SU-DHL-6 (cell line): ENCODE measurements around the gene RARB.

Experiments
- H2AFZ ChIP-seq: fragments of 200-600 bp; sonication (generic); 2 replicates; pipeline ENCODE4 v1.6.1; 2014; ENCODE audit warnings: low read depth, mild to moderate bottlenecking, moderate library complexity, mixed read lengths, antibody characterized with exemption, low read length; ENCODE audit not compliant: severe bottlenecking
- H3F3A ChIP-seq: fragments of 200-600 bp; shearing (Covaris generic); 2 replicates; pipeline ENCODE4 v1.6.0; 2016; ENCODE audit warnings: antibody characterized with exemption, mild to moderate bottlenecking; ENCODE audit not compliant: insufficient read depth
- H3K27ac ChIP-seq: fragments of 200-600 bp; sonication (generic); 2 replicates; pipeline ENCODE4 v1.5.1; 2016; ENCODE audit warnings: low read depth, mild to moderate bottlenecking, low read length, moderate library complexity, mixed read lengths
- H3K27me3 ChIP-seq: fragments of 200-600 bp; sonication (generic), shearing (Covaris generic); 2 replicates; pipeline ENCODE4 v1.6.0; 2014; ENCODE audit warnings: mild to moderate bottlenecking, low read length
- H3K36me3 ChIP-seq: fragments of 200-600 bp; sonication (generic); 2 replicates; pipeline ENCODE4 v1.6.1; 2014; ENCODE audit warnings: mild to moderate bottlenecking, low read length, mixed read lengths
- H3K4me2 ChIP-seq: fragments of 300-600, 200-600 bp; shearing (Covaris generic), sonication (generic); 2 replicates; pipeline ENCODE4 v1.6.0; 2014; ENCODE audit warnings: low read length, low read depth, mild to moderate bottlenecking; ENCODE audit not compliant: poor library complexity, severe bottlenecking
- H3K4me3 ChIP-seq: fragments of 200-600 bp; sonication (generic); 2 replicates; pipeline ENCODE4 v1.5.1; 2014; ENCODE audit warnings: antibody characterized with exemption, low read length, mild to moderate bottlenecking, mixed read lengths; ENCODE audit not compliant: insufficient read depth, poor library complexity, severe bottlenecking
- H3K79me2 ChIP-seq: fragments of 200-600 bp; sonication (generic); 2 replicates; pipeline ENCODE4 v1.6.1; 2014; ENCODE audit warnings: mild to moderate bottlenecking, low read length, moderate library complexity; ENCODE audit not compliant: insufficient read depth
- H3K9ac ChIP-seq: fragments of 200-600 bp; sonication (generic); 2 replicates; pipeline ENCODE4 v1.7.0; 2014; ENCODE audit warnings: mild to moderate bottlenecking, low read length
- H3K9me2 ChIP-seq: fragments of 200-600 bp; sonication (generic); replicated peaks from 2 replicates; pipeline ENCODE4 v1.6.1; 2014; ENCODE audit warnings: low read length; ENCODE audit not compliant: insufficient read depth
- H3K9me3 ChIP-seq: fragments of 200-600 bp; sonication (generic); 2 replicates; pipeline ENCODE4 v1.6.1; 2014; ENCODE audit warnings: low read length, mixed read lengths; ENCODE audit not compliant: insufficient read depth
- H4K20me1 ChIP-seq: fragments of 200-600 bp; sonication (generic); 2 replicates; pipeline ENCODE4 v1.6.1; 2014; ENCODE audit warnings: low read depth, mild to moderate bottlenecking, antibody characterized with exemption, low read length, moderate library complexity, mixed read lengths
- EZH2phosphoT487 ChIP-seq: fragments of 200-600 bp; sonication (generic), shearing (Covaris generic); conservative IDR thresholded peaks from 2 replicates; pipeline ENCODE4 v1.6.1; 2018; ENCODE audit warnings: mild to moderate bottlenecking, antibody characterized with exemption, low read length, moderate library complexity, mixed read lengths
- TF ChIP-seq, protein P1 (sequence below): fragments of 200-600 bp; sonication (generic); IDR thresholded peaks from one replicate; pipeline ENCODE4 v1.5.1; 2017; ENCODE audit warnings: antibody characterized with exemption, mild to moderate bottlenecking, low read length, moderate library complexity; ENCODE audit not compliant: insufficient read depth, poor library complexity, severe bottlenecking

RARB gene

DNA sequence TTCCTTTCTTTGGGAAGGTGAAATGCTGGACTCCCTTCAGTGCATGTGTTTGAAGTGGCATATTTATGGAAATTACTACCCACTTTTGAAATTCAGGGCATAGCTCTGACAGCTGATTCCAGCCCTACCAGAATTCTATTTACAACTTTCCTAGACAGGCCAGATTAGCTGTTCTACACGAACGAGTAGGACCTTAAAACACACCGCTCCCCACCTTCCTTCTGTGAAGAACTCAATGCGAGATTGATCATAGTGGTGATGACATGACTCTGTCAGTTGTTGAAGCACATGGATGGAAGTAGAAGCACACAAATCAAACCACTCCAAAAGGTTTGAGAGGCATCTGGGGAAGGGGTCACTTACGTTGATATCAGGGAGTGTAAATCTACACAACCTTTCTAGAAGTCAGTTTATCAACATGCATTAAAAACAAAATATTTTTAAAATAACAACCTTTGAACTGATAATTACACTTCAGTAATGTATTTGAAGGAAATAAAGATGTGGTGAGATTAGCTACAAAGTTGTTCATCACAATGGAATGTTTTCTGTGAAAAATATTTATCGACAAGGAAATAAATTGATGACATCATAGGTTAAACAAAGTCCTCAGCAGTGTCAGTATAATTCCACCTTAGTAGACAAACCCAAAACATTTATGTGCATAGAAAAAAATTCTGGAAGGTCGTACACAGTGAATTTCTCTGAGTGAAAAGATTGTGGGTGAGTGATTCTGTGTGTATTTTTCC is 29.8 kb downstream of the RARB start:
- H3K36me3 ChIP-seq: no peaks in the 10 kb centered on the region
- H3K9me3 ChIP-seq: no peaks in the 10 kb centered on the region
- H3F3A ChIP-seq: no peaks in the 10 kb centered on the region
- H3K27me3 ChIP-seq: no peaks in the 10 kb centered on the region
- no peaks in the 10 kb centered on the region for H3K9me2 ChIP-seq
- TF ChIP-seq EZH2phosphoT487: no peak
- TF ChIP-seq, protein P1, sequence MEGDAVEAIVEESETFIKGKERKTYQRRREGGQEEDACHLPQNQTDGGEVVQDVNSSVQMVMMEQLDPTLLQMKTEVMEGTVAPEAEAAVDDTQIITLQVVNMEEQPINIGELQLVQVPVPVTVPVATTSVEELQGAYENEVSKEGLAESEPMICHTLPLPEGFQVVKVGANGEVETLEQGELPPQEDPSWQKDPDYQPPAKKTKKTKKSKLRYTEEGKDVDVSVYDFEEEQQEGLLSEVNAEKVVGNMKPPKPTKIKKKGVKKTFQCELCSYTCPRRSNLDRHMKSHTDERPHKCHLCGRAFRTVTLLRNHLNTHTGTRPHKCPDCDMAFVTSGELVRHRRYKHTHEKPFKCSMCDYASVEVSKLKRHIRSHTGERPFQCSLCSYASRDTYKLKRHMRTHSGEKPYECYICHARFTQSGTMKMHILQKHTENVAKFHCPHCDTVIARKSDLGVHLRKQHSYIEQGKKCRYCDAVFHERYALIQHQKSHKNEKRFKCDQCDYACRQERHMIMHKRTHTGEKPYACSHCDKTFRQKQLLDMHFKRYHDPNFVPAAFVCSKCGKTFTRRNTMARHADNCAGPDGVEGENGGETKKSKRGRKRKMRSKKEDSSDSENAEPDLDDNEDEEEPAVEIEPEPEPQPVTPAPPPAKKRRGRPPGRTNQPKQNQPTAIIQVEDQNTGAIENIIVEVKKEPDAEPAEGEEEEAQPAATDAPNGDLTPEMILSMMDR: no peak
- H3K27ac ChIP-seq: no peak overlapping the region
- no peak overlapping the region for H3K4me2 ChIP-seq
- H3K79me2 ChIP-seq: no peaks in the 10 kb centered on the region
- no peaks in the 10 kb centered on the region for H4K20me1 ChIP-seq
- no peak overlapping the region for H3K9ac ChIP-seq
- no peak overlapping the region for H2AFZ ChIP-seq
- H3K4me3 ChIP-seq: no peak overlapping the region

DNA sequence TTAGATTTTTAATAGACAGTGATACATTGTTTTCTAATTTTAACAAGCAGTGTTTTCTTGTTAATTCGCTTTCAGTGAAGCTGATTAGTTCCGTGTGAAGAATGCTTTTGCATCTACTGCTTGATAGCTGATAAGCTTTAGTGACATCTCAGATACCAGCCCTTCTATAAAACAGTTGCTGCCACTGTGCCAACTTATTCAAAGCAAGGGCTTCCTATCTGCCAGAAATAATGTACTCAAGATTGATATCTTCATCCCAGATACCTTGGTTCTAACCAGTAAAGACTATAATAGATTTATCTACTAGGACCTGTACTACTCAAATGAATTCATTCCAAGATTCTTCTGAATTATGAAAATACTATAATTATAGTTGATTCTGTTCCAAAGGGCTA is 30.4 kb downstream of the RARB start:
- H3F3A ChIP-seq: no peaks in the 10 kb centered on the region
- TF ChIP-seq, protein P1: no peak
- no peak for TF ChIP-seq EZH2phosphoT487
- H3K9me3 ChIP-seq: no peaks in the 10 kb centered on the region

DNA sequence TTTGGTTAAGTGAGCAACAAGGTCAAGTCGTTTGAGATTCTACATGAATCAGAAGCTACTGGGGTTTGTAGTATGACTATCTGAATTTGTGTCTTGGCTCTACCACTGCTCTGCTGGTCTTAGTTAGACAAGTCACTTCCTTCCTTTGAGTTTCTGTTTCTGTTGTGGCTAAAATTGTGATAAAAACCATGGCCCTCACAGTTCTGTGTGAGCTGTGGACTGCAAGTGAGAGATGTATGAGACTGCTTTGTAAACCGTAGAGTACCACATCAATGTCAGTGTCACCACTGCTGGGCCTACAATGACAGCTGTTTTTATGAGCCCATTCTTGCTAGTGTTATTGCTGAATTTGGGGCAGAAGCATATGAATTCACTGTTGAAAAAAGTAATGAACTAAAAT is 32.7 kb downstream of the RARB start:
- no peaks in the 10 kb centered on the region for H3K36me3 ChIP-seq
- H4K20me1 ChIP-seq: no peaks in the 10 kb centered on the region
- H3K9me2 ChIP-seq: no peaks in the 10 kb centered on the region
- no peaks in the 10 kb centered on the region for H3K9me3 ChIP-seq
- H3K9ac ChIP-seq: no peak overlapping the region
- H3K79me2 ChIP-seq: no peaks in the 10 kb centered on the region
- no peaks in the 10 kb centered on the region for H3K27me3 ChIP-seq
- H3K4me3 ChIP-seq: no peak overlapping the region
- no peak overlapping the region for H3K27ac ChIP-seq
- H3K4me2 ChIP-seq: no peak overlapping the region
- no peak for TF ChIP-seq EZH2phosphoT487
- TF ChIP-seq, protein P1: no peak
- no peaks in the 10 kb centered on the region for H3F3A ChIP-seq
- H2AFZ ChIP-seq: no peak overlapping the region

More for the DNA sequence above, 30.4 kb downstream of the RARB start:
- Histone ChIP-seq H2AFZ (no peak overlapping the region), H3K79me2 (no peaks in the 10 kb centered on the region), H3K36me3 (no peaks in the 10 kb centered on the region), H3K27me3 (no peaks in the 10 kb centered on the region), H3K9me2 (no peaks in the 10 kb centered on the region), H4K20me1 (no peaks in the 10 kb centered on the region), H3K27ac (no peak overlapping the region), H3K4me3 (no peak overlapping the region), H3K4me2 (no peak overlapping the region), H3K9ac (no peak overlapping the region)
